Activated CD4-positive, alpha-beta memory T cell treated with anti-CD3 and anti-CD28 coated beads for 36 hours (primary cell): ENCODE data around the gene FAM120A. TPM values are rescaled to one million over a fixed set of nuclear protein-coding genes. Genes with fewer than 3 reads are reported as not detected.

ENCODE experiments used
- CTCF ChIA-PET: fragments of 350-600 bp; sonication (Branson Sonifier 250); formaldehyde crosslinking; loops from one replicate; lab custom pipeline; 2021; ENCODE audit warnings: antibody characterized with exemption, inconsistent platforms; lab: Charles Lee
- POLR2A ChIA-PET: fragments of 350-600 bp; sonication (Branson Sonifier 250); formaldehyde crosslinking; loops from one replicate; lab custom pipeline; 2021; ENCODE audit warnings: antibody characterized with exemption; lab: Charles Lee
- DNase-seq: peaks from one replicate; pipeline ENCODE4 v3.0.0-alpha.2; 2020
- H3K27ac Mint-ChIP-seq: one replicate; pipeline ENCODE4 v1.8.0; 2021; ENCODE audit warnings: mixed read lengths
- H3K27me3 Mint-ChIP-seq: one replicate; pipeline ENCODE4 v1.8.0; 2021; ENCODE audit warnings: mixed read lengths
- H3K36me3 Mint-ChIP-seq: one replicate; pipeline ENCODE4 v1.8.0; 2021; ENCODE audit warnings: mixed read lengths
- H3K4me1 Mint-ChIP-seq: one replicate; pipeline ENCODE4 v1.8.0; 2021; ENCODE audit warnings: low read depth, mixed read lengths
- H3K4me3 Mint-ChIP-seq: one replicate; pipeline ENCODE4 v1.8.0; 2021; ENCODE audit warnings: mild to moderate bottlenecking, mixed read lengths
- H3K9me3 Mint-ChIP-seq: one replicate; pipeline ENCODE4 v1.8.0; 2021; ENCODE audit warnings: mixed read lengths
- intact Hi-C: fragments of 100-400 bp; cut with micrococcal nuclease; formaldehyde crosslinking; loops from one replicate; pipeline ENCODE4 v1.15.1; 2023
- total RNA-seq, 2 experiments: library from RNA; stranded (reverse); gene quantifications; one replicate each; pipeline ENCODE4 v1.2.3, GENCODE V29; 2021

Gene FAM120A
- total RNA-seq, 2 experiments from 2014 or later: 124 to 126 TPM

- no peak overlapping the region for H3K27ac Mint-ChIP-seq
- CTCF ChIA-PET: no interaction called here
Observed at GRCh38 chr9:93595861-93596365, 144.4 kb downstream of the FAM120A start.

GRCh38 chr9:93596399-93596798, 144.9 kb downstream of the FAM120A start:
- no peaks in the 10 kb centered on the region for H3K27me3 Mint-ChIP-seq
- ChIA-PET CTCF (interaction anchor here (1.0 kb wide), 1 partner anchor 30 kb away, joined by 3 read pairs; no protein-coding TSS in a partner anchor), POLR2A (interaction anchor here (0.6 kb wide), 1 partner anchor 22 kb away, joined by 4 read pairs; no protein-coding TSS in a partner anchor)
- intact Hi-C loops: no loop called here
- H3K9me3 Mint-ChIP-seq: no peaks in the 10 kb centered on the region
- DNase-seq: no peak
- peaks cover 51% of the 10 kb centered on the region for H3K4me1 Mint-ChIP-seq
- no peak overlapping the region for H3K27ac Mint-ChIP-seq
- H3K36me3 Mint-ChIP-seq: no peaks in the 10 kb centered on the region
- no peak overlapping the region for H3K4me3 Mint-ChIP-seq

More at GRCh38 chr9:93595861-93596365, 144.4 kb downstream of the FAM120A start:
- H3K9me3 Mint-ChIP-seq: no peaks in the 10 kb centered on the region
- POLR2A ChIA-PET: interaction anchor here (0.6 kb wide), 1 partner anchor 21 kb away, joined by 4 read pairs; no protein-coding TSS in a partner anchor
- H3K36me3 Mint-ChIP-seq: no peaks in the 10 kb centered on the region
- H3K27me3 Mint-ChIP-seq: no peaks in the 10 kb centered on the region
- intact Hi-C loops: no loop called here
- DNase-seq: no peak
- peaks cover 47% of the 10 kb centered on the region for H3K4me1 Mint-ChIP-seq
- H3K4me3 Mint-ChIP-seq: no peak overlapping the region

DNA sequence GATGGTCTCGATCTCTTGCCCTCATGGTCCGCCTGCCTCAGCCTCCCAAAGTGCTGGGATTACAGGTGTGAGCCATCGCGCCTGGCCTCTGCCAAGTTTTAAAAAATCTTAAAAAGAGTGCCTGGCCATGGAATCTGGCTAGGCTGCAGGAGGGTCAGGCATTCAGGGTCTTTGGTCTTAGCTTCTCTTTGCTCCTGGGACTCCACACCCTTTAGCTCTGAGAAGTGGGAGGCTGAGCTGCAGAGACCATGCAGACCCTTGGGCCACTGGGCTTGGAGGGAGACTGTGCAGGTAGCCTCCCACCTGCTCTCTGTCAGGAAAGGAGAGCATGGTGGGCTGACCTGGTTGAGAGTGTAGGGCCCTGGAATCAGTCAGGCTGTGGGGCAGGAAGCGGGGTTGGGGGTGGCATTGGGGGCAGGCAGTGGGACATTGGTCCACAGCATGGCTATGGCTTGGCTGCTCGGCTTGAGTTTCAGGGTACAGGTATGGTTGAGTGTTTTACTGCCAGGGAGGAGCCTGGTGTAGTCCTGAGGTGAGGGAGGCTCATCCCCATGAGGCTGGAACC, 145.7 kb downstream of the FAM120A start:
- peaks cover 51% of the 10 kb centered on the region for H3K4me1 Mint-ChIP-seq

DNA sequence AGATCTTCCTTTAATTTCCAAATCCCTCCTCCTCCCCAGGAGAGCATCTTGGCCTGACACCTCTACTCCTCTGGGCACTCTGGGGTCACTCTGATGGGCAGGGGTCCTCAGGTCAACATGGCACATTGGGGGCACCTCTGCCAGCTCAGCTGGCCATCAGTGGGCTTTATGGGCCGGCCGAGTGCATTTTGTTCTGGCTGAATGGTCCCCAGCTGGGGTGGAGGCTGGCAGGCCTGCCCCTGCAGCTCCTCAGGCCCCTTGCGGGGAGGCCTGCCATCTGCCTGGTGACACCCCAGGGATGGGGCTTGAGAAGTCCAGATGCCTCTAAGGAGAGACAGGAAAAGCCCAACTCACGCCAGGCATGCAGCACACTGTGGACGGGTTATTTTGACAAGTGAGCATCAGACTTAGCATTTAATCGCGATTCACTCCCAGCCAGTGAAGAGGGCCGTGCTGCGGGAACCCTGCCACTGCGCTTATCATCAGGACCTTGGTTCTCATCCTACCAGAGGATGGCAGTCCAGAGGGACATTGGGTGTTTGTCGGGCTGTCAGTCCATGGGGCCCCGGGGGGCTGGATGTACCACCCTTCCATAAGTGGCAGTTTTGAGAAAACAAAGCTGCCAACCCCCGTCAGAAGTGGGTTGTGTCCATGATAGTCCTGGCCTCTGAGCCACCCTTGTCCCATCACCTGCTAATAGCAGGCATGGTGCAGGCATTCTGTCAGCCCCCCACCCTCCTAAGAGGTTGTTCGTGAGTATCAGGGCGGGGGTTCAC, 146.6 kb downstream of the FAM120A start:
- Mint-ChIP-seq H3K9me3 (no peaks in the 10 kb centered on the region), H3K4me1 (peaks cover 47% of the 10 kb centered on the region), H3K36me3 (no peaks in the 10 kb centered on the region), H3K4me3 (no peak overlapping the region), H3K27me3 (no peaks in the 10 kb centered on the region), H3K27ac (no peak overlapping the region)
- intact Hi-C loops: no loop called here
- DNase-seq: no peak
- ChIA-PET POLR2A (no interaction called here), CTCF (no interaction called here)

More for the DNA sequence above, 145.7 kb downstream of the FAM120A start:
- ChIA-PET CTCF (interaction anchor here (1.0 kb wide), 1 partner anchor 31 kb away, joined by 3 read pairs; no protein-coding TSS in a partner anchor), POLR2A (no interaction called here)
- Mint-ChIP-seq H3K4me3 (no peak overlapping the region), H3K27ac (no peak overlapping the region), H3K9me3 (no peaks in the 10 kb centered on the region), H3K36me3 (no peaks in the 10 kb centered on the region), H3K27me3 (no peaks in the 10 kb centered on the region)
- DNase-seq: no peak
- intact Hi-C loops: no loop called here

DNA sequence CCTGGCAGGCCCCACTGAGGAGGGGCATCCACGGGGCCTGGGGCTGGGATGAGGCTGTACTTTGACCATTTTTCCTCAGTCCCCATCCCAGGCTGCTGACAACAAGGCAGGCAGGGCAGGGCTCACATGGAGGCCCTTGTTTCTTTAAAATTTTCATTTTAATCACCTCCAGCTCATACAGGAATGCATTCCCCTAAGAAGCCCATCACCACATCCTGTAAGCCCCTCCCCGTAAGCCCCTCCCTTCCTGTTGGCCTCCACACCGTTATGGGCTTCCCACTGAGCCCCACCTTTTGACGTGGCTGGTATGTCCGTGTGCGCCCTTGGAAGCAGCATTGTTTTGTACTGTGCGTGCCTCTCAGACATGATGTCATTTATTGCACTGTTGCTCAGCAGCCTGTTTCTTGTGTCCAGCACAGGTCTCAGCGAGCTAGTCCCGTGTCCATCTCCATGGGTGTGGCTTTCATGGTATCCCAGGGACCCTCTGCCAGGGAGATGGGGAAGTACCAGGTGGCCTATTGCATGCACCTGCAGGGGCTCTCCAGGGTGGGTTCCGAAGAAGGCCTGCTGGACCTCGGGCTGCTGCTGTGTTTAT, 147.3 kb downstream of the FAM120A start:
- Mint-ChIP-seq H3K27ac (no peak overlapping the region), H3K4me1 (peaks cover 45% of the 10 kb centered on the region), H3K9me3 (no peaks in the 10 kb centered on the region), H3K36me3 (peaks cover 3% of the 10 kb centered on the region), H3K4me3 (no peak overlapping the region), H3K27me3 (no peaks in the 10 kb centered on the region)
- ChIA-PET CTCF (no interaction called here), POLR2A (no interaction called here)
- DNase-seq: no peak
- intact Hi-C loops: no loop called here

- no peak for DNase-seq
- no peak overlapping the region for H3K4me3 Mint-ChIP-seq
- H3K27me3 Mint-ChIP-seq: no peaks in the 10 kb centered on the region
- H3K36me3 Mint-ChIP-seq: peaks cover 10% of the 10 kb centered on the region
- peaks cover 3% of the 10 kb centered on the region for H3K9me3 Mint-ChIP-seq
- ChIA-PET CTCF (interaction anchor here (0.6 kb wide), 1 partner anchor 12 kb away, joined by 3 read pairs; no protein-coding TSS in a partner anchor), POLR2A (no interaction called here)
- peaks cover 45% of the 10 kb centered on the region for H3K4me1 Mint-ChIP-seq
- H3K27ac Mint-ChIP-seq: no peak overlapping the region
- intact Hi-C loops: no loop called here
Observed at GRCh38 chr9:93599571-93600403, 148.3 kb downstream of the FAM120A start.

DNA sequence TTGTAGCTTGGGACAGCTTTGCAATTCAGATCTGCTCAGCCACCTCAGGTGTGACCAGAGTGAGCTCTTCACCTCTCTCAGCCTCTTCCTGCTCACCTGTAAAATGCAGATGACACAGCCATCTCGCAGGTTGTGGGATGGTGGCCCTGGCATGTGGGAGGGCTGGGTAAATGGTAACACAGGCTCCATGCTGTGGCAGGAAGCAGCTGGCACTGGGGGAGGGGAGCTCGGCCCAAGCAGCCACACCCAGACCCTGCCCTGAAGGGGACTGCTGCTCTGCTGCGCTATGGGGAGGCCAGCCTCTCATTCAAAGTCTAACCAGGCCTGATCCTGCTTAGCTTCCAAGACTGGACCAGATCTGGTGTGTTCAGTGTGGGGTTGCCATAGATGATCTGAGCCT, 149.0 kb downstream of the FAM120A start:
- POLR2A ChIA-PET: no interaction called here
- peaks cover 14% of the 10 kb centered on the region for H3K36me3 Mint-ChIP-seq
- no peak overlapping the region for H3K4me3 Mint-ChIP-seq
- no peak overlapping the region for H3K27ac Mint-ChIP-seq
- intact Hi-C loops: no loop called here
- H3K4me1 Mint-ChIP-seq: peaks cover 45% of the 10 kb centered on the region
- no peak for DNase-seq
- CTCF ChIA-PET: no interaction called here
- no peaks in the 10 kb centered on the region for H3K27me3 Mint-ChIP-seq
- H3K9me3 Mint-ChIP-seq: peaks cover 7% of the 10 kb centered on the region

DNA sequence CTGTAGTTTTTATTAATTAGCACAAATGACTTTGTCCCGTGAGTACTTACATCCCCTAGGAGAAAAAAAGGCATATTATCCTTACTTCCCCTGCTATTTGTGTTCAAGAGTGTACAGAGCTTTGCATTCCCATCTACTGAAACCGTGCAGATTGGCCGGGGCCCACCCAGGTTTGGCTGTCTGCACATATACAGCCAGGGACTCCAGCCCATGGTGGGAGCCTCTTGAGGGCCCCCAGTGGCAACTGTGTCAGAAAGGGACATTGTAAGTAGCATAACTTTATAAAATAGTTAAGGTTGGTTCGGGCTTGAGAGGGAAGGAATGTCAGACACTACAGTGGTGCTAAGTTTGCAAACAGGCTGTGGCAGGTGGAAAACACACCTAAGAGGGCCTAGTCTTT, 149.6 kb downstream of the FAM120A start:
- DNase-seq: no peak
- Mint-ChIP-seq H3K9me3 (peaks cover 11% of the 10 kb centered on the region), H3K27ac (no peak overlapping the region), H3K36me3 (peaks cover 18% of the 10 kb centered on the region), H3K4me3 (no peak overlapping the region), H3K27me3 (no peaks in the 10 kb centered on the region), H3K4me1 (peaks cover 45% of the 10 kb centered on the region)
- CTCF ChIA-PET: no interaction called here
- intact Hi-C loops: no loop called here
- POLR2A ChIA-PET: no interaction called here

- no peak overlapping the region for H3K27ac Mint-ChIP-seq
- H3K4me3 Mint-ChIP-seq: no peak overlapping the region
- peaks cover 17% of the 10 kb centered on the region for H3K9me3 Mint-ChIP-seq
- no peak for DNase-seq
- CTCF ChIA-PET: no interaction called here
- no peaks in the 10 kb centered on the region for H3K27me3 Mint-ChIP-seq
- H3K36me3 Mint-ChIP-seq: peaks cover 24% of the 10 kb centered on the region
- intact Hi-C loops: no loop called here
- peaks cover 48% of the 10 kb centered on the region for H3K4me1 Mint-ChIP-seq
- POLR2A ChIA-PET: no interaction called here
Observed at GRCh38 chr9:93601666-93602065, 150.2 kb downstream of the FAM120A start.

DNA sequence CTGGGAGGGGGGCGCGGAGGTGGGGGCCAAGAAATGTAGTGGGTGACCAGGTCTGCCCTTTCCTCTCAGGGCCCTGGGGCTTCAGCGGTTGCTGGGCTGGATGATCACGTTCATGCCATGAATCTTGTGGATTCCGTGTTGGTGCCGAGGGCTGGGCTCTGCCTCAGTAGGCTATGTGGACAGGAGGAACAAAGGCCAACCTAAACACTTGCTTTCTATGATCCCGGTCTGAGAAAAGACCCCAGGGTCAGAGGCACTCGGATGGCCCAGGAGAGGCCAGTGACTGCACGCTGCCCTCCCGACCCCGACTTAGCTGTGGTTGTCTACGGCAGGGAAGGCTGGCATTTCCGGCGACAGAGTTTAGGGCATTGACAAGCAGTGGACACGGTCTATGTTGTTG, 151.5 kb downstream of the FAM120A start:
- Mint-ChIP-seq H3K27me3 (no peaks in the 10 kb centered on the region), H3K9me3 (peaks cover 28% of the 10 kb centered on the region), H3K4me3 (no peak overlapping the region), H3K4me1 (peaks cover 42% of the 10 kb centered on the region), H3K36me3 (peaks cover 30% of the 10 kb centered on the region), H3K27ac (no peak overlapping the region)
- ChIA-PET POLR2A (no interaction called here), CTCF (no interaction called here)
- intact Hi-C loops: no loop called here
- no peak for DNase-seq

DNA sequence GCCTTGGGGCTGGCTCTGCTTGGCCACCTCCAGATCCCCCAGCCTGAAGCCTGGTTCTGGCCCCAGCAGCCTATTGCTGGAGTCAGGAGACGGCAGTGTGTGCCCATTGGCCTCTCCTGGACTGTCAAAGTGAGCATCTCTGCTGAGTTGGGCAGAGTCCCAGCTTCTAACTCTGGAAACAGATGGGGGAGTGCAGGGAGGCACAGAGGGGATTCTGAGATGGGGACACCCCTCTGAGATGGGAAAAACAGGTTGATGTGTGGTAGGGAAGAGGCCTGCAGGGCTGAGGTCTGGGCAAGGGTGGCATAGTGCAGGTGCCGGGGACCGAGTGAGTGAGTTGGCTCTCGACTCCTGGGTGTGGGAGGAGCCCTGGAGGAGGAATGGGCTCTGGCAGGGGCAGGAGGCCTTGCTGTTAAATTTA, 152.4 kb downstream of the FAM120A start:
- Mint-ChIP-seq H3K27me3 (no peaks in the 10 kb centered on the region), H3K4me1 (peaks cover 33% of the 10 kb centered on the region), H3K9me3 (peaks cover 36% of the 10 kb centered on the region), H3K4me3 (no peak overlapping the region), H3K27ac (no peak overlapping the region), H3K36me3 (peaks cover 30% of the 10 kb centered on the region)
- intact Hi-C loops: no loop called here
- ChIA-PET POLR2A (no interaction called here), CTCF (no interaction called here)
- no peak for DNase-seq
